Ascending aorta (tissue), 2 donors: ENCODE data around the gene CCDC30. TPM values are rescaled to one million over a fixed set of nuclear protein-coding genes. Genes with fewer than 3 reads are reported as not detected.

Experiments used
- DNase-seq, 2 donors: peaks; one replicate each; pipeline ENCODE4 v3.0.0-alpha.2; 2019; ENCODE audit warnings: low spot score in 2 of 2
- H3K27ac ChIP-seq, 2 donors: fragments of 200-600 bp; sonication (generic); one replicate each; pipeline ENCODE4 v1.5.1; 2016 to 2017; ENCODE audit warnings: mild to moderate bottlenecking in 1 of 2
- H3K27me3 ChIP-seq: fragments of 200-600 bp; sonication (generic); one replicate; pipeline ENCODE4 v1.5.1; 2017
- H3K36me3 ChIP-seq, 2 donors: fragments of 200-600 bp; sonication (generic); one replicate each; pipeline ENCODE4 v1.5.1; 2016
- H3K4me1 ChIP-seq, 2 donors: fragments of 200-600 bp; sonication (generic); one replicate each; pipeline ENCODE4 v1.5.1; 2016 to 2017; ENCODE audit warnings: mild to moderate bottlenecking in 1 of 2
- H3K4me3 ChIP-seq, 2 donors: fragments of 200-600 bp; sonication (generic); one replicate each; pipeline ENCODE4 v1.5.1; 2016 to 2017; ENCODE audit warnings: mild to moderate bottlenecking in 1 of 2
- H3K9me3 ChIP-seq, 2 donors: fragments of 200-600 bp; sonication (generic); one replicate each; pipeline ENCODE4 v1.5.1; 2016
- CTCF ChIP-seq, 3 experiments: fragments of 200-600 bp in 2 of 3; fragments of 450-650 bp in 1 of 3; sonication (generic) in 2 of 3; IDR thresholded peaks; one replicate each; pipeline ENCODE4 v1.5.1; 2016 to 2019; ENCODE audit warnings: antibody characterized with exemption in 3 of 3, mild to moderate bottlenecking in 1 of 3, moderate library complexity in 1 of 3
- intact Hi-C: fragments of 100-400 bp; cut with DNase I; formaldehyde crosslinking; loops from one replicate; pipeline ENCODE4 v1.15.1; 2023
- total RNA-seq: library from RNA; depleted of rRNA; stranded (reverse); fragments of >200 nt; gene quantifications from one replicate; pipeline ENCODE4 v1.1.0, GENCODE V29; 2016

The CCDC30 gene
- total RNA-seq, 1 donor from 2014 or later = not detected

GRCh38 chr1:42420121-42420520, 43.0 kb upstream of the CCDC30 start:
- Histone ChIP-seq H3K4me1 (no peaks in the 10 kb centered on the region), H3K4me3 (no peak overlapping the region), H3K27me3 (no peaks in the 10 kb centered on the region), H3K9me3 (no peaks in the 10 kb centered on the region), H3K27ac (no peak overlapping the region), H3K36me3 (no peaks in the 10 kb centered on the region)
- DNase-seq = no peak
- intact Hi-C loops = no loop called here
- TF ChIP-seq CTCF (IDR thresholded peaks at IDR 0.05) = no peak

DNA sequence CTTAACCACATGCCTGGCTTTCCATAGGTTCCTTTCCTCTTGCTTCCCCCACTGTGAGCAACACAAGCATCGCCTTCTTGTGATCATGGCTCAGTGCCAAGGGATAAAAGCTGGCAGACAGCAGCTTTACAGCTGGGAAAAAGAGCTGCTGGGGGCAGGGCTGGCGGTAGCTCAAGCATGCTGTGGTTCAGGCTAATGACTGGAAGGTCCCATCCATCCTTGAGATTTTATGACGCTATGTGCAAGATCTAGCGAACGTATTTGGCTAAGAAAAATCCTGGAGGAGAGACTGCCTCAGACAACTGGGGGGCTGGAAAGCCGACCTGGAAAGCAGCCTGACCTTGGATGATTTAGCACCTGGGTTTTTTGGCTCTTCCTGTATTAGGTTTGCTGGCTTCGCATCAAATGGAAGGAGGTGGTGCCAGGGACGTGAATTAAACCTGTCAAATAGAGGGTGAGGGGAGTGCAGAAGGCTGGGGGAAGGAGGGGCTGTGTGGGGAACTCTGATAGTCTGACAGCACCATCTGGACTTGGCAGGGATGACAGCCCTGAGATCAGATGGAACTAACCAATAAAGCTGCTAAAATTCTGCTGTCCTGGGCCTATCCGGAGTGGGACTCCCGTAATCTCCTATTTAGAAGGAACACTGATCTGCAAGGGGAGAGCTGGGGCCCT, 42.0 kb upstream of the CCDC30 start:
- intact Hi-C loops = no loop called here
- H3K27ac ChIP-seq = no peak overlapping the region
- DNase-seq = no peak

DNA sequence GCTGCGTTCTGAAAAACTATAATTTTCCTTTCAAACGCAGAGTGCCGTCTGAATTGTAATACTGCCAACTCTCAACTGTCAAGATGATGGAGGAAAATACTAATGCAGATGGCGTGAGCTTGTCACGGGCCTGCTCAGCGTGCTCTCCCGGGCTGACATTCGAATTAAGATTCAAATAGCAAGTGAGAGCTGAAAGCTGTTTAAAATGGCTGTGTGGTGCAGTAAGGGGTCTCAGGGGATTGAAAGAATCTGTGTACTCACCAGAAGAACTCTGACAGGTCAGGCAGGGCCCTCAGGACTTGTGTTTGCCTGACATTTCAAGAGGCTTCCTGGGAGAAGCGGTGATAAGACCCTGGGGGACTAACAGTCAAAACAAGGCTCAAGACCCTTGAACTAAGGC, 40.3 kb upstream of the CCDC30 start:
- intact Hi-C loops = no loop called here
- Histone ChIP-seq H3K27ac (no peak overlapping the region), H3K9me3 (no peaks in the 10 kb centered on the region), H3K4me3 (no peak overlapping the region), H3K27me3 (no peaks in the 10 kb centered on the region), H3K36me3 (no peaks in the 10 kb centered on the region), H3K4me1 (no peaks in the 10 kb centered on the region)
- no peak for TF ChIP-seq CTCF (IDR thresholded peaks at IDR 0.05)
- no peak for DNase-seq

More for the DNA sequence above, 42.0 kb upstream of the CCDC30 start:
- no peak for TF ChIP-seq CTCF (IDR thresholded peaks at IDR 0.05)
- H3K4me3 ChIP-seq = no peak overlapping the region
- no peaks in the 10 kb centered on the region for H3K9me3 ChIP-seq
- H3K36me3 ChIP-seq = no peaks in the 10 kb centered on the region
- no peaks in the 10 kb centered on the region for H3K4me1 ChIP-seq
- H3K27me3 ChIP-seq = no peaks in the 10 kb centered on the region

DNA sequence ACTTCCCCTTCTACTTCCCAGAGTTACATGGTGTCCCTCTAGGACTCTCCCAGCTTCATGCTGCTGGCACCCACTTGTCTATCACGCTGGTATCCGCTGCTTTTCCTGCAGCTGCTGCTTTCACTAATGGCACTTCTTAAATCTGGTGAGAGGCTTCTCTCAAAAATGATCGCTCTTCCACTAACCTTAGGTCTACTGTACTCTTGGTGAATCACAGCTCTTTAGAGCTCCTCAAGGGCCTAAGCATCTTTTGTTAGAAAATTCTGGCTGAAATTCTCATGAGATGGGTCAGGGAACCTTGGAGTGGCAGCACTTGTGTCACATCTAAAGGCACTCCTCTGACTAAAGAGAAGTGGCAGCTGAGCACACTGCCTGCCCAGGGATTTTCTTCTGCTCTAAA, 39.4 kb upstream of the CCDC30 start:
- no peaks in the 10 kb centered on the region for H3K36me3 ChIP-seq
- no peaks in the 10 kb centered on the region for H3K4me1 ChIP-seq
- DNase-seq = no peak
- TF ChIP-seq CTCF (IDR thresholded peaks at IDR 0.05) = no peak
- H3K27ac ChIP-seq = no peak overlapping the region
- no peaks in the 10 kb centered on the region for H3K27me3 ChIP-seq
- no peak overlapping the region for H3K4me3 ChIP-seq
- intact Hi-C loops = no loop called here
- no peaks in the 10 kb centered on the region for H3K9me3 ChIP-seq

GRCh38 chr1:42424201-42424600, 38.9 kb upstream of the CCDC30 start:
- Histone ChIP-seq H3K4me1 (no peaks in the 10 kb centered on the region), H3K27ac (no peak overlapping the region), H3K4me3 (no peak overlapping the region), H3K36me3 (no peaks in the 10 kb centered on the region), H3K27me3 (no peaks in the 10 kb centered on the region), H3K9me3 (no peaks in the 10 kb centered on the region)
- no peak for DNase-seq
- no peak for TF ChIP-seq CTCF (IDR thresholded peaks at IDR 0.05)
- intact Hi-C loops = no loop called here

GRCh38 chr1:42427240-42427639, 35.8 kb upstream of the CCDC30 start:
- intact Hi-C loops = no loop called here
- H3K27me3 ChIP-seq = no peaks in the 10 kb centered on the region
- no peaks in the 10 kb centered on the region for H3K36me3 ChIP-seq
- H3K4me3 ChIP-seq = no peak overlapping the region
- H3K9me3 ChIP-seq = no peaks in the 10 kb centered on the region
- DNase-seq = no peak
- H3K27ac ChIP-seq = no peak overlapping the region
- no peaks in the 10 kb centered on the region for H3K4me1 ChIP-seq
- no peak for TF ChIP-seq CTCF (IDR thresholded peaks at IDR 0.05)
